GM19193 (cell line): ENCODE data around the gene PRADC1.
A peak's percentile ranks its signal among the peaks of the same experiment; 100 is the strongest.

Source experiments
- POLR2A ChIP-seq: IDR thresholded peaks from 4 replicates; pipeline ENCODE4 v1.6.1; 2011; ENCODE audit not compliant: insufficient read depth, insufficient read length; ENCODE audit errors: extremely low read depth

PRADC1 gene

GRCh38 chr2:73262108-73262651, 29.1 kb upstream of the PRADC1 start:
- no peak for TF ChIP-seq POLR2A

GRCh38 chr2:73260338-73260984, 27.4 kb upstream of the PRADC1 start:
- TF ChIP-seq POLR2A = no peak

- no peak for TF ChIP-seq POLR2A
These were observed 26.8 kb upstream of the PRADC1 start for GRCh38 chr2:73259704-73260337.

- no peak for TF ChIP-seq POLR2A
These were observed 26.2 kb upstream of the PRADC1 start for GRCh38 chr2:73259276-73259675.

- TF ChIP-seq POLR2A = no peak
These were observed 25.8 kb upstream of the PRADC1 start for GRCh38 chr2:73258913-73259215.

GRCh38 chr2:73258186-73258912, 25.3 kb upstream of the PRADC1 start:
- no peak for TF ChIP-seq POLR2A

- TF ChIP-seq POLR2A = no peak
These were observed 24.5 kb upstream of the PRADC1 start for GRCh38 chr2:73257425-73258125.

- TF ChIP-seq POLR2A = no peak
These were observed 24.0 kb upstream of the PRADC1 start for GRCh38 chr2:73257021-73257420.

GRCh38 chr2:73256618-73256922, 23.5 kb upstream of the PRADC1 start:
- no peak for TF ChIP-seq POLR2A

GRCh38 chr2:73255907-73256617, 23.0 kb upstream of the PRADC1 start:
- no peak for TF ChIP-seq POLR2A

GRCh38 chr2:73255007-73255644, 22.1 kb upstream of the PRADC1 start:
- no peak for TF ChIP-seq POLR2A

- no peak for TF ChIP-seq POLR2A
These were observed 21.4 kb upstream of the PRADC1 start for GRCh38 chr2:73254343-73255006.

- peak; percentile 17 for TF ChIP-seq POLR2A
These were observed 20.9 kb upstream of the PRADC1 start for GRCh38 chr2:73253901-73254300.

GRCh38 chr2:73253400-73253799, 20.4 kb upstream of the PRADC1 start:
- TF ChIP-seq POLR2A = no peak
